Epithelial cell of prostate (primary cell): ENCODE measurements around the gene AGPAT2.
"Not testable (repeated sequence)": the region's sequence is repeated elsewhere in the genome, so short reads cannot be mapped to it uniquely, and the experiment has no call there.

Experiments
- DNase-seq: peaks from one replicate; pipeline ENCODE4 v3.0.0-alpha.2; 2011; ENCODE audit warnings: low read depth, low spot score
- H3K27ac ChIP-seq: fragments of 450-650 bp; 2 replicates; pipeline ENCODE4 v1.5.1; 2017; ENCODE audit warnings: mild to moderate bottlenecking

The AGPAT2 gene

DNA sequence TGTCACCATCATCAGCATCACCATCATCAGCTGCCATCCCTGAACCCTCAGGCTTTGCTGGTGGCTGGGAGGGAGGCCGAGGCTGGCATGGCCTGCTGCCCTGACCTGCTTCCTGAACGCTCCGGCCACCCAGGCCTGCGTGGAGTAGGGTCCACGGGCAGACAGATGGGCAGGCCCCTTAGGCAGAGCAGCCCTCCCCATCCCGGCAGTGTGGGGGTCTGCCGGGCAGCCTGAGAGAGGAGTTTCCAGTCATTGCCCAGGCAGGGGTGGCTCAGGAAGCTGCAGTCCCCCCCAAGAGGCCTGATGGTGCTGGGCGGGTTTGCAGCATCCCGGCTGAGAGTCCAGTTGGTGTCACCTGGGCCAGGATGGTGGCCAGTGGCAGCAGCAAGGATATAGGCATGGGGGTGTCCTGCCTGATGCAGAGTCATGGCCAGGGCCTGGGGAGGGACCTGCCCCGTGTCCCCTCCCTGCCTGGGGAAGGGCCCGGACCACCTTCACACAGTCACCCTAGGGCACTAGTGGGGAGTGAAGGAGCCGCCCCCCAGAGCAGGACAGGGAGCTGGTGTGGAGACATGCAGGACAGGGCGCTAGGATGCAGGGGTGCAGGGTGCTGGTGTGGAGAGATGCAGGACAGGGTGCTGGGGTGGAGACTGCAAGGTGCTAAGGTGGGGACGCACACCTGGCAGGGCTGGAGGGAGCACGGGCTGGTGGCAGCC lies 32.3 kb downstream of the AGPAT2 start:
- DNase-seq = no peak
- no peak overlapping the region for H3K27ac ChIP-seq

- DNase-seq = no peak
These were observed 33.8 kb downstream of the AGPAT2 start for GRCh38 chr9:136653323-136654079.

DNA sequence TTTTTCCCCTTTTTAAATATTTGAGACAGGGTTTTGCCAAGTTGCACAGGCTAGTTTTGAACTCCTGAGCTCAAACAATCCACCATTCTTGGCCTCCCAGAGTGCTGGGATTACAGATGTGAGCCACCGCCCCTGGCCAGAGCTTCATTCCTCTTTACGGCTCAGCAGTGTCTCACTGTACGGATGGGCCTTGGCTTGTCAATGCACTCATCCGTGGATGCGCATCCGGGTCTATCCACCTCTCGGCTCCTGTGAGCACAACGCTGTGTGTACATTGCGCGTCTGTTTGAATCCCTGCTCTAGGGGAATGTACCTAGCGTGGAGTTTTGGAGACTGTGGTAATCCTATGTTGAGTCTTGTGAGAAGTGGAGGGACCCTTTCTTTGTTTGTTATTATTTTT lies 35.4 kb downstream of the AGPAT2 start:
- no peak for DNase-seq
- H3K27ac ChIP-seq = no peak overlapping the region

More at GRCh38 chr9:136653323-136654079, 33.8 kb downstream of the AGPAT2 start:
- no peak overlapping the region for H3K27ac ChIP-seq

GRCh38 chr9:136650648-136651047 lies 36.6 kb downstream of the AGPAT2 start:
- no peak for DNase-seq
- no peak overlapping the region for H3K27ac ChIP-seq

DNA sequence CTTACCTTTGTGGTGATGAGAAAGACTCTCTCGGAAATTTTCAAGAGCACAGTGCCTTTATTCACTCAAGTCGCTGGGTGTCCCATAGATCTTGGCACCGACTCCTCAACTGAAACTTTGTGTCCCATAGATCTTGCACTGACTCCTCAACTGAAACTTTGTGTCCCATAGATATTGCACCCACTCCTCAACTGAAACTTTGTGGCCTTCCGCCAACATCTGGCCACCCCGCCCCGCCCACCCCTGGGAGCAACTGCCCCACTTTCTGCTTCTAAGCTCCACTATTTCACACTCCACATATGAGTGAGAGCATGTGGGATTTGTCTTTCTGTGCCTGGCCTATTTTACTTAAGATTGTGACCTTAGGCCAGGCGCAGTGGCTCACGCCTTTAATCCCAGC lies 37.2 kb downstream of the AGPAT2 start:
- H3K27ac ChIP-seq = no peak overlapping the region
- no peak for DNase-seq

DNA sequence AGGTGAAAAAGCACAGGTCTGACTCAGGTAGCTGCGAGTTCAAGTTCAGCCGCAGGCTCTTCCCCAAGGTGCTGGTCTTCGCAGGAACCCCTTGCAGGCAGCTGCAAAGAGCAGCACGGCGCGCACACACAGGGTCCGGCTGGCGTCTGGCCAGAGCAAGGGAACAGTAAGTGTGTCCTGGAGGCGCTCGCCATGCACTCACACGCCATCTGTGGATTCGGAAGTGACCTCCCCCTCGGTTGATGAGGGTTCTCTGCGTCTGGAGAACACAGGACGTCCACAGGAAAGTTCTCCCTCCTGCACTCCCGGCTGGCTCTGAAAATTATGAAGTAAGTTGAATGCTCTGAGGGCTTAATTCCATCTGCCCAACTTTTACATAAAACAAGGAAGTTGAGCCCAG lies 38.5 kb downstream of the AGPAT2 start:
- no peak for DNase-seq
- H3K27ac ChIP-seq = no peak overlapping the region

GRCh38 chr9:136646827-136647711 lies 40.2 kb downstream of the AGPAT2 start:
- H3K27ac ChIP-seq = no peak overlapping the region
- DNase-seq = no peak

DNA sequence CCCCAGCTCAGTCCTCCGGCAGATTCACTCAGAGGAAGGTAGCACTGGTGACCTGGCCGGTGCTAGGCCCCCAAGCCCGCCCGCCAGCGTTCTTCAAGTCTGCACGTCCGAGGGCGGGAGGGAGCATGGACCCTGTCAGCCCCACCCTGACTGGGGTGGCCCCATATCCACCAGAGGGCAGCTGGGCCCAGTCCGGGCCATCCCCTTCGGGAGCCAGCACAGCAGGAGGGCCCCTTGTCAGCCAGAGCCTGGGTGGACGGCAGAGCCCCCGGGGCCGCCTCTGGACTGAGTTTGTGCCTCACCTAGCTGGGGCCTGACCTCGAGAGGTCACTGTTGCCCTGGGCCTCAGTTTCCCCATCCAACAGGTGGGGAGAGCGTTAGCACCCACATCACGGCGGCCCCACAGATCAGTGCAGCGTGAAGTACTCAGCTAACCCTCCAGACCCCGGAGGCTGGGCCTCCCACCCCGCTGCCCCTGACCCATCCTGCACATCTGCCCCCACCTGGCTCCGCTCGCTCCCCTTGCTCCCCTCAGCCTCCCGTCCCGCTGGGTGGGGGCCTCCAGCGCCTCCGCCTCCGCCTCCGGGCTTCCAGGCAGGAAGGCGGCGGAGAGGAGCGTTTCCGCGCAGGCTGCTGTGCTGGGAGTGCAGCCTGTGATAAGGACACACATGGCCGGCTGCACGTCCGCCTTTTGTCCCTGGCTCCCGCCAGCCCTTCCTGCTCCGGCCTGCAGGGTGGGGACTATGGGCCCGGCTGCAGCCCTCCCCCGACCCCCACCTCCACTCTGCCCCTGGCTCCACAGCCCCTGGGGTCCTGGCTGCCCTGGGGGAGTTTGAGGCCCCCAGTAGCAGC lies 41.1 kb downstream of the AGPAT2 start:
- no peak overlapping the region for H3K27ac ChIP-seq
- DNase-seq = no peak

DNA sequence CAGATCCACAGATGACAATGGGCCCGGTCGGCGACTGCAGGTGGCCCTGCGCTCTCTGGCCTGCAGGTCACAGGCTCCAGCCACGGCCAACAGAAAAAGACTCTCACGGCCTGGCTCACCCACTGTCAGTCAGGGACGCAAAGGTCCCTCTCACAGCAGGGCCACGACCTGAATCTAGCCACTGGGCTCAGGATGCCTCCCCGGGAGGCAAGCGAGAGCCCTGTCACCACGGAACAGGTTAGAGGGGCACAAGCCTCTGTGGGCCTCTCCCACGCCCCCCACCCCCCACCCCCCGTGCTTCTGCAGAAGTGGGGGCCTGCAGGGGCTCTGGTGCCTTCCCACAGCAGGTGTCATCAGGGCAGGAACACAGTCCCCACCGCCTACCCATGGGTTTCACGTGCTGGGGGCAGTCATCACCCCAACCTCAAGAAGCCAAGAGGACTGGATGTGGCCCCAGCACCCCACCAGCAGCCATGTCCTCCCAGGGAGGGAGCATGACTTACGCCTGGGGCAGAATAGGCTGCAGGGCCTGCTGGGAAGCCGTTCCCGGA lies 41.8 kb downstream of the AGPAT2 start:
- no peak for DNase-seq
- no peak overlapping the region for H3K27ac ChIP-seq

DNA sequence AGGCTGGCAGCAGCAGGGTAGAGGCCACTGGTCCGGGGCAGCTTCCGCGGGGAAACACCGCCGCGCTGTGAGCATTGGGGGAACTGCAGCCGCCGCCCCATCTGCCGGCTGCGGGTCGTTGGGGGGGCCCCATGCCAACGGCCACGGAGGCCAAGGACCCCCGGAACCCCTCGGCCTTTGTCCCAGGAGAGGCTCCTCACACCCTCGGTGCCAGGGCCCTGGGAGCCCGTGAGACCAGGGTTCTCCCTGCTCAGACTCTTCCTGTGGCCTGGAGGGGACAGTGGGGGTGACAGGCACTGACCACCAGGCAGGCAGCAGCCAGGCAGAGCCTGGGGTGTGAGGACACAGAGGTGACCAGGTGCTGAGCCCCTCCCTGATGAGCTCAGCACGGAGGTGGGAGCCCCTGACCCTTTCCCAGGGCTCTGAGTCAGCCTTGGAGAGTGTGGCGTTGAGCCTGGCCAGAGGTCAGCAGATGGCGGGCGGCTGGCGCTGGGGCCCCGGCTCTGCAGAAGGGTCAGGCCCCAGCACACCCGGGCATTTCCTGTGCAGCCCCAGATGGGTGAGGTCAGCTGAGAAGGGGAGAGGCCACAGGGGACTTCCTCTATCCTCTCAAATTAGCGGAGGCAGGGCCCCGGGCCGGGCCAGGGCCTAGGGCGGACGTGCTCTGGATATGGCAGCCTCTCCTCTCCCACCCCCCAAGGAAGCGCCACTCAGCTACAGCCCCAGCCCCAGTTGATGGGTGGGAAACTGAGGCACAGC lies 42.5 kb downstream of the AGPAT2 start:
- no peak overlapping the region for H3K27ac ChIP-seq
- no peak for DNase-seq

DNA sequence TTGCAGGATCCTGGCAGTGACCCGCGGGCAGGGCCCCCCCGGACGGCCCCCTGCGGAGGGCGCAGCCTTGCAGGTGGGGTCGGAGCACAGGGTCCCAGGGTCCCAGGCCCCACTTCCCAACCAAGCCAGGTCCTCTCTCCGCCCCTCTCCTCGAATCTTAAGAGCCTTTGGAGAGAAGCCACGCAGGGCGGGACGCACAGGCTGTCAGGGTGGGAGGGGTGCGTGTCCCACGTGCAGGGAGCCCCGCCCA lies 43.0 kb downstream of the AGPAT2 start:
- no peak for DNase-seq
- no peak overlapping the region for H3K27ac ChIP-seq

- DNase-seq = no peak
- no peak overlapping the region for H3K27ac ChIP-seq
These were observed 43.5 kb downstream of the AGPAT2 start for GRCh38 chr9:136643596-136644342.

- no peak for DNase-seq
- H3K27ac ChIP-seq = no peak overlapping the region
These were observed 44.8 kb downstream of the AGPAT2 start for GRCh38 chr9:136642439-136642921.

DNA sequence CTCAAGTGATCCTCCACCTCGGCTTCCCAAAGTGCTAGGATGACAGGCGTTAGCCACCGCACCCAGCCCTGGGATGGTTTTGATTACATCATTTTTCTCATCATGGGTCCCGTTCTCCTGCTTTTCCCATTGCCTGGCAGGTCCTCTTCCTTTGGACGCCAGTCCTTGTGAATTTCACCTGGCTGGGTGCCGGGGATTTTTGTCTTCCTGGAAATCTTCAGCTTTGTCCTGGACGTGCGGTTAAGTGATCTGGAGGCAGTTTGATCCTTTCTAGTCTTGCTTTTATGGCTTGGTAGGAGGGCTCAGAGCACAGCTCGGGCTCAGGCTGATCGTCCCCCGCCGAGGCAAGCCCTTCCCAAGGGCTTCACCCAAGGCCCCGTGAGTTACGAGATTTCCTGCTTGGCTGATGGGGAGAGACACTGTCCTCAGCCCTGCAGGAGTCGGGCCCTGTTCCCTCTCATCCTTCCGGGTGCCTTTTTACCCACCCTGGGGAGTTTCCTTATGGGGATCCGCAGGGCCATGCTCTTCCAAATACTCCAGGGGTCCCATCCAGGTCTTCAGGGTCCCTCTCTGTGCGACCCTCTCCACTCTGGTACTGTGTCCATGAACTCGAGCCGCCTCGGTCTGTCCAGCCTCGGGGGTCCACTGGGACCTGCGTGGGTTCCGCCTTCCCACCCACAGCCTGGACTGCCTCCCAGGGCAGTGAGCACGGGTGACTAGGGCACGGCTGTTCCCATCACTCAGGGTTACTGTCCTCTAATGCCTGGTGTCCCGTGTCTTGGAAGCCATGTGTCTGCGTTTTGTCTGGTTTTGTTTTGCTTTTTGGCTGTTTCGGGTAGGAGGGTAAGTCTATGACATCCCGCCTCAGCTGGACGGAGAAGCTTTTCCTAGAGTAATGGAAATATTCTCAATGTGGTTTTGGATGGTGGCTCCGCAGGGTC lies 46.8 kb downstream of the AGPAT2 start:
- DNase-seq = no peak
- H3K27ac ChIP-seq = no peak overlapping the region

DNA sequence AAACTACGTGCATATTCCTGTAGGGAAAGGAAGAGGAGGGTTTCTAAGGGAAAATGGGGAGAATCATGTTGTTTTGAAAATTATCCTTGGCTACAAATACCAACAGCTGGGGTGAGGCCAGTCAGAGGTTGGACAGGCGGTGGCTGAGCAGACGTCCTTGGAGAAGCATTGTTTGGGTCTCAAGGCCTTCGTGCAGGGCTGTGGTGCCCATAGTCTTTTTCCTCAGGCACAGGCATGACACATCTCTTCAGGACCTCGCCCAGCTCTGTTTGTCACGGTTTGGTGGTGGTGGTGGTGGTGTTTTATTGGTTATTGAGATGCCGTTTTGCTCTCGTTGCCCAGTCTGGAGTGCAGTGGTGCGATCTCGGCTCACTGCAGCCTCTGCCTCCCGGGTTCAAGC lies 52.4 kb downstream of the AGPAT2 start:
- no peak overlapping the region for H3K27ac ChIP-seq
- no peak for DNase-seq

- DNase-seq, H3K27ac ChIP-seq: not testable (repeated sequence)
These were observed 54.7 kb downstream of the AGPAT2 start for GRCh38 chr9:136632491-136633106.

DNA sequence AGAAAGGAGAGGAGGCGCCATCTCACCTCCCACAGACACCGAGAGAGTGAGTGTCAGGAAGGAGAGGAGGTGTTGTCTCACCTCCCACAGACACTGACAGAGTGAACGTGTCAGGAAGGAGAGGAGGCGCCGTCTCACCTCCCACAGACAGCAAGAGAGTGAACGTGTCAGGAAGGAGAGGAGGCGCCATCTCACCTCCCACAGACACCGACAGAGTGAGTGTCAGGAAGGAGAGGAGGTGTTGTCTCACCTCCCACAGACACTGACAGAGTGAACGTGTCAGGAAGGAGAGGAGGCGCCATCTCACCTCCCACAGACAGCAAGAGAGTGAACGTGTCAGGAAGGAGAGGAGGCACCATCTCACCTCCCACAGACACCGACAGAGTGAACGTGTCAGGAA lies 55.2 kb downstream of the AGPAT2 start:
- not testable (repeated sequence) for DNase-seq, H3K27ac ChIP-seq
